ENCODE measurements around the gene ZCCHC14. TPM values are rescaled to one million over a fixed set of nuclear protein-coding genes. Genes with fewer than 3 reads are reported as not detected.

ZCCHC14 gene
- polyA plus RNA-seq, 2 of the 4 experiments (the other 2 are of a cell fraction), result 3.8 to 7.3 TPM

- H3K4me3 ChIP-seq, result no peak overlapping the region
- 90% methylated on average over 9 of the region's 9 CpGs for WGBS (ENCODE audit: missing lambda C conversion rate)
- DNase-seq (ENCODE audit: low read depth in 1 of 2, low spot score in 1 of 2), result no peak
- 0 out of 3 replicates have a peak overlapping the region, but pooled peaks have one; percentile 4 for H3K4me2 ChIP-seq
- peaks cover 20% of the 10 kb centered on the region for H3K4me1 ChIP-seq
- TF ChIP-seq CBX2 (IDR thresholded peaks at IDR 0.05; ENCODE audit: borderline replicate concordance, low read depth) (no peak), GATA3 (IDR thresholded peaks at IDR 0.05; ENCODE audit: borderline replicate concordance) (no peak), PBX3 (IDR thresholded peaks at IDR 0.05) (no peak), ZFP36 (IDR thresholded peaks at IDR 0.05; ENCODE audit: borderline replicate concordance, partially characterized antibody) (no peak), KDM1A (IDR thresholded peaks at IDR 0.05; ENCODE audit: low read depth) (no peak), HMGXB4 (CRISPR knock-in tag; IDR thresholded peaks at IDR 0.05; ENCODE audit: borderline replicate concordance) (no peak), SREBF2 (IDR thresholded peaks at IDR 0.05) (no peak), MAZ (IDR thresholded peaks at IDR 0.05; ENCODE audit: borderline replicate concordance, low read depth, low read length) (no peak), USF2 (IDR thresholded peaks at IDR 0.05) (no peak), HEYL (CRISPR knock-in tag; IDR thresholded peaks at IDR 0.05) (no peak), CTCF (IDR thresholded peaks at IDR 0.05) (no peak), EHMT2 (IDR thresholded peaks at IDR 0.05; ENCODE audit: low read depth) (no peak), POLR2AphosphoS2 (conservative IDR thresholded peaks at IDR 0.05; ENCODE audit: low read length) (no peak), REST (IDR thresholded peaks at IDR 0.05) (no peak), JUN (IDR thresholded peaks at IDR 0.05) (no peak)
- CTCF ChIA-PET, result interaction anchor here (1.1 to 1.9 kb wide), 2 partner anchors 18 to 260 kb away, joined by 3 to 6 read pairs; no protein-coding TSS in a partner anchor
- FAIRE-seq, result no peak
- POLR2A ChIA-PET, result no interaction called here
- no peaks in the 10 kb centered on the region for H3K9me3 ChIP-seq
- no peak for ATAC-seq
- peak overlapping the region in 1 of 2 experiments; percentile 26; a peak in 1 of 6 replicates for H3K27ac ChIP-seq
Observed at GRCh38 chr16:87375426-87376135, 117.2 kb downstream of the ZCCHC14 start.

GRCh38 chr16:87374313-87374712, 118.5 kb downstream of the ZCCHC14 start:
- H3K4me1 ChIP-seq, result peaks cover 16% of the 10 kb centered on the region
- FAIRE-seq (no peak), ATAC-seq (no peak), DNase-seq (ENCODE audit: low read depth in 1 of 2, low spot score in 1 of 2) (no peak)
- H3K27ac ChIP-seq, result no peak overlapping the region
- CTCF ChIA-PET, result interaction anchor here (1.1 to 1.9 kb wide), 4 partner anchors 9 to 262 kb away, joined by 3 to 11 read pairs (median 4); partner anchors contain the start of gene FBXO31
- POLR2A ChIA-PET, result no interaction called here
- H3K4me3 ChIP-seq, result no peak overlapping the region
- no peaks in the 10 kb centered on the region for H3K9me3 ChIP-seq
- no peak overlapping the region for H3K4me2 ChIP-seq
- 94% methylated on average over 13 of the region's 13 CpGs for WGBS (ENCODE audit: missing lambda C conversion rate)
- TF ChIP-seq PHF8 (IDR thresholded peaks at IDR 0.05; ENCODE audit: borderline replicate concordance, low read depth) (no peak), SMC3 (IDR thresholded peaks at IDR 0.05) (no peak), CTCF (IDR thresholded peaks at IDR 0.05) (no peak), REST (IDR thresholded peaks at IDR 0.05) (no peak), GATA3 (IDR thresholded peaks at IDR 0.05; ENCODE audit: borderline replicate concordance) (no peak), HES2 (IDR thresholded peaks at IDR 0.05) (no peak)

Data from A549 (cell line).